Tibial nerve (tissue), 4 donors: ENCODE results near the gene ACY1. TPM values are rescaled to one million over a fixed set of nuclear protein-coding genes. Genes with fewer than 3 reads are reported as not detected.
A peak's percentile ranks its signal among the peaks of the same experiment; 100 is the strongest.

Source experiments
- DNase-seq, 2 donors: peaks; one replicate each; pipeline ENCODE4 v3.0.0-alpha.2; 2019; ENCODE audit warnings: low spot score in 2 of 2
- H3K27ac ChIP-seq, 4 donors: fragments of 200-600 bp; sonication (generic) in 3 of 4; one replicate each; pipeline ENCODE4 v1.5.1; 2017 to 2019; ENCODE audit warnings: mild to moderate bottlenecking in 1 of 4
- H3K27me3 ChIP-seq, 2 donors: fragments of 200-600 bp; sonication (generic) in 1 of 2; one replicate each; pipeline versions ENCODE4 v1.5.1 to v1.6.0; 2017 to 2019
- H3K36me3 ChIP-seq, 3 donors: fragments of 200-600 bp; sonication (generic); one replicate each; pipeline ENCODE4 v1.5.1; 2018 to 2019
- H3K4me1 ChIP-seq, 4 donors: fragments of 200-600 bp; sonication (generic) in 3 of 4; one replicate each; pipeline ENCODE4 v1.5.1; 2017 to 2019
- H3K4me3 ChIP-seq, 4 donors: fragments of 200-600 bp; sonication (generic) in 3 of 4; one replicate each; pipeline ENCODE4 v1.5.1; 2017 to 2019; ENCODE audit warnings: mild to moderate bottlenecking in 1 of 4, moderate library complexity in 1 of 4
- H3K9me3 ChIP-seq, 4 donors: fragments of 200-600 bp; sonication (generic) in 3 of 4; one replicate each; pipeline ENCODE4 v1.5.1; 2017 to 2019
- CTCF ChIP-seq, 5 experiments: fragments of 200-600 bp in 3 of 5; fragments of 450-650 bp in 2 of 5; sonication (generic) in 3 of 5; IDR thresholded peaks; one replicate each; pipeline ENCODE4 v1.5.1; 2016 to 2019; ENCODE audit warnings: antibody characterized with exemption in 5 of 5, mild to moderate bottlenecking in 3 of 5, moderate library complexity in 2 of 5
- EP300 ChIP-seq, 2 donors: sonication (generic); formaldehyde crosslinking; IDR thresholded peaks; one replicate each; pipeline ENCODE4 v1.6.1; 2017; ENCODE audit warnings: antibody characterized with exemption in 2 of 2, mild to moderate bottlenecking in 1 of 2
- POLR2A ChIP-seq, 2 donors: fragments of 450-650 bp; IDR thresholded peaks; one replicate each; pipeline ENCODE4 v1.6.1; 2017; ENCODE audit warnings: antibody characterized with exemption in 2 of 2, mild to moderate bottlenecking in 2 of 2, moderate library complexity in 2 of 2
- WGBS, 2 donors: methylation state at CpG; one replicate each; pipeline ENCODE4 v1.1.5; 2018; 5-methylcytosine and 5-hydroxymethylcytosine counted together
- total RNA-seq, 4 donors: library from RNA; depleted of rRNA; stranded (reverse); fragments of >200 nt; gene quantifications; one replicate each; pipeline ENCODE4 v1.1.0, GENCODE V29; 2016

ACY1 gene
- total RNA-seq, 4 donors from 2014 or later = 32.2 to 61.0 (median 45.6) TPM

- Histone ChIP-seq H3K9me3 (no peaks in the 10 kb centered on the region), H3K27ac (no peak overlapping the region), H3K4me3 (no peak overlapping the region), H3K27me3 (no peaks in the 10 kb centered on the region), H3K4me1 (peaks cover 0 to 63% (median 33%) of the 10 kb centered on the region in 4 donors), H3K36me3 (peaks cover 0 to 8% (median 0%) of the 10 kb centered on the region in 3 donors)
- DNase-seq = no peak
- TF ChIP-seq POLR2A (IDR thresholded peaks at IDR 0.05) (no peak), EP300 (IDR thresholded peaks at IDR 0.05) (no peak)
- WGBS, 2 donors = 85 to 89% methylated on average over 7 to 8 of the region's 11 CpGs
Observed at GRCh38 chr3:51971350-51971749, 12.0 kb upstream of the ACY1 start.

- DNase-seq = peak in 1 of 2 donors; percentile 56
- TF ChIP-seq CTCF (IDR thresholded peaks at IDR 0.05) (peak in 1 of 5 experiments; percentile 60), POLR2A (IDR thresholded peaks at IDR 0.05) (no peak)
- H3K36me3 ChIP-seq = peaks cover 0 to 8% (median 0%) of the 10 kb centered on the region in 3 donors
- H3K27me3 ChIP-seq = no peaks in the 10 kb centered on the region
- H3K4me1 ChIP-seq = peaks cover 0 to 48% (median 24%) of the 10 kb centered on the region in 4 donors
- peak overlapping the region; percentile 82 to 98 (median 91) for H3K27ac ChIP-seq
- H3K9me3 ChIP-seq = no peaks in the 10 kb centered on the region
- 13 to 15% methylated on average over 27 to 30 of the region's 30 CpGs for WGBS, 2 donors
- H3K4me3 ChIP-seq = peak overlapping the region; percentile 46 to 90 (median 66)
Observed at GRCh38 chr3:51974277-51974962, 8.9 kb upstream of the ACY1 start.

GRCh38 chr3:51974963-51975851, 8.1 kb upstream of the ACY1 start, which contains the start of gene ABHD14A:
ABHD14A (plus strand) TSS chr3:51975064; CDS start chr3:51975136, 72 bp downstream.
- peak within 1 kb of the TSS; percentile 82 to 98 (median 91) for H3K27ac ChIP-seq
- H3K4me3 ChIP-seq = peak within 1 kb of the TSS; percentile 46 to 90 (median 66)
- no peak for TF ChIP-seq EP300 (IDR thresholded peaks at IDR 0.05)
- TF ChIP-seq POLR2A (IDR thresholded peaks at IDR 0.05) = peak; percentile 11 to 57
- no peak for DNase-seq
- peaks cover 0 to 44% (median 24%) of the 10 kb centered on the region in 4 donors for H3K4me1 ChIP-seq
- no peaks in the 10 kb centered on the region for H3K9me3 ChIP-seq
- WGBS, 2 donors = 0 to 1% methylated on average over 42 to 61 of the region's 63 CpGs
- H3K36me3 ChIP-seq = peaks cover 0 to 8% (median 0%) of the 10 kb centered on the region in 3 donors
- H3K27me3 ChIP-seq = no peaks in the 10 kb centered on the region

- H3K36me3 ChIP-seq = peaks cover 0 to 10% (median 0%) of the 10 kb centered on the region in 3 donors
- TF ChIP-seq EP300 (IDR thresholded peaks at IDR 0.05) (peak; percentile 7 to 21), CTCF (IDR thresholded peaks at IDR 0.05) (peak in 2 of 5 experiments; percentile 15 to 34), POLR2A (IDR thresholded peaks at IDR 0.05) (no peak)
Observed at GRCh38 chr3:51975852-51976549, 7.3 kb upstream of the ACY1 start.

GRCh38 chr3:51977446-51978142, 5.7 kb upstream of the ACY1 start:
- peak overlapping the region in 1 of 4 donors; percentile 35 for H3K27ac ChIP-seq
- H3K36me3 ChIP-seq = peaks cover 0 to 10% (median 0%) of the 10 kb centered on the region in 3 donors
- H3K4me1 ChIP-seq = peaks cover 0 to 58% (median 34%) of the 10 kb centered on the region in 4 donors
- H3K4me3 ChIP-seq = no peak overlapping the region
- H3K27me3 ChIP-seq = no peaks in the 10 kb centered on the region
- no peaks in the 10 kb centered on the region for H3K9me3 ChIP-seq
- TF ChIP-seq EP300 (IDR thresholded peaks at IDR 0.05) (no peak), POLR2A (IDR thresholded peaks at IDR 0.05) (no peak), CTCF (IDR thresholded peaks at IDR 0.05) (no peak)
- 90 to 94% methylated on average over 9 of the region's 9 CpGs for WGBS, 2 donors
- DNase-seq = no peak

More at GRCh38 chr3:51975852-51976549, 7.3 kb upstream of the ACY1 start:
- Histone ChIP-seq H3K4me3 (peak overlapping the region; percentile 46 to 90 (median 66)), H3K9me3 (no peaks in the 10 kb centered on the region), H3K27me3 (no peaks in the 10 kb centered on the region), H3K27ac (peak overlapping the region; percentile 82 to 98 (median 91)), H3K4me1 (peaks cover 0 to 45% (median 24%) of the 10 kb centered on the region in 4 donors)
- peak; percentile 66 to 73 for DNase-seq
- WGBS, 2 donors = 26 to 27% methylated on average over 43 to 44 of the region's 46 CpGs
